MCF 10A (cell line): ENCODE data around the gene LIME1. TPM values are rescaled to one million over a fixed set of nuclear protein-coding genes. Genes with fewer than 3 reads are reported as not detected.

Source experiments
- BruUV-seq: library from RNA; stranded (reverse); fragments of 400-500 nt; replicated peaks from 2 replicates; lab custom pipeline; 2021; lab: Mats Ljungman, UMichigan
- CTCF ChIA-PET: fragments of 300-600 bp; sonication (Branson Sonifier 250); formaldehyde crosslinking; extraction: SDS; loops from one replicate; lab custom pipeline; 2021; ENCODE audit warnings: antibody characterized with exemption, inconsistent platforms; lab: Yijun Ruan, JAX
- POLR2A ChIA-PET: fragments of 300-600, 350-650 bp; sonication (Branson Sonifier 250); formaldehyde crosslinking; extraction: SDS; loops from one replicate; lab custom pipeline; 2020; ENCODE audit warnings: antibody characterized with exemption, inconsistent platforms; lab: Yijun Ruan, JAX
- DNase-seq: peaks from one replicate; pipeline ENCODE4 v3.0.0-alpha.2; 2018; ENCODE audit not compliant: unreplicated experiment
- H3K27ac Mint-ChIP-seq: one replicate; pipeline ENCODE4 v1.8.0; 2022; ENCODE audit warnings: mild to moderate bottlenecking, low read depth, mixed read lengths; ENCODE audit not compliant: unreplicated experiment
- H3K27me3 Mint-ChIP-seq: one replicate; pipeline ENCODE4 v1.8.0; 2022; ENCODE audit warnings: mixed read lengths; ENCODE audit not compliant: insufficient read depth, unreplicated experiment
- H3K36me3 Mint-ChIP-seq: one replicate; pipeline ENCODE4 v1.8.0; 2022; ENCODE audit warnings: mild to moderate bottlenecking, moderate library complexity, mixed read lengths; ENCODE audit not compliant: insufficient read depth, unreplicated experiment
- H3K4me1 Mint-ChIP-seq: one replicate; pipeline ENCODE4 v1.8.0; 2022; ENCODE audit warnings: mixed read lengths; ENCODE audit not compliant: insufficient read depth, unreplicated experiment
- H3K4me3 Mint-ChIP-seq: one replicate; pipeline ENCODE4 v1.8.0; 2022; ENCODE audit warnings: mild to moderate bottlenecking, moderate library complexity, mixed read lengths; ENCODE audit not compliant: unreplicated experiment
- H3K9me3 Mint-ChIP-seq: one replicate; pipeline ENCODE4 v1.8.0; 2022; ENCODE audit warnings: mixed read lengths; ENCODE audit not compliant: unreplicated experiment
- intact Hi-C: fragments of 100-400 bp; cut with micrococcal nuclease; formaldehyde crosslinking; loops from 2 replicates; pipeline ENCODE4 v1.14.1; 2022
- total RNA-seq: library from RNA; stranded (reverse); gene quantifications from 2 replicates; pipeline ENCODE4 v1.2.3, GENCODE V29; 2022
- TF ChIP-seq, protein P1 (sequence below): fragments of 200-600 bp; IDR thresholded peaks from one replicate; pipeline ENCODE4 v1.8.0; 2022; ENCODE audit warnings: antibody characterized with exemption, mild to moderate bottlenecking; ENCODE audit not compliant: unreplicated experiment

Gene LIME1
- total RNA-seq, 1 experiment from 2014 or later = 10.1 TPM

DNA sequence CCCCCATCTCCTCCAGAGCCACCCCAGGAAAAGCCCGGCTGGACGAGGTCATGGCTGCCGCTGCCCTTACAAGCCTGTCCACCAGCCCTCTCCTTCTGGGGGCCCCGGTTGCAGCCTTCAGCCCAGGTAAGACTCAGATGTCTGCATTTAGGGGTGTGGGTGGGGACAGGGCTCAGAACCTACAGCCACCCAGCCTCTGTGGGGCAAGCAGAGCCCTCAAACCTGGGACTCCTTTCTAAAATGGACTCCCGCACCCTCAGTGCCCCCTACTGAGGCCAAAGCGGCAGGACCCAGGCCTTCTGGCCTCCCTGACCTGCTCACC lies 4.9 kb downstream of the LIME1 start:
- intact Hi-C loops = no loop called here
- Mint-ChIP-seq H3K27me3 (no peaks in the 10 kb centered on the region), H3K27ac (peak overlapping the region; percentile 27), H3K36me3 (peaks cover 31% of the 10 kb centered on the region), H3K9me3 (no peaks in the 10 kb centered on the region), H3K4me3 (peak overlapping the region; percentile 74), H3K4me1 (no peaks in the 10 kb centered on the region)
- no TSS peak for BruUV-seq
- CTCF ChIA-PET = interaction anchor here (0.5 to 1.8 kb wide), 11 partner anchors 21 to 247 kb away, joined by 3 to 9 read pairs (median 4); partner anchors contain the start of genes ARFRP1, PRPF6, PTK6 and ZGPAT
- DNase-seq = no peak
- POLR2A ChIA-PET = interaction anchor here (0.8 to 3.6 kb wide), 28 partner anchors 9 to 240 kb away, joined by 3 to 79 read pairs (median 7); partner anchors contain the start of genes ARFRP1, DNAJC5, GMEB2 and PPDPF
- TF ChIP-seq, protein P1, sequence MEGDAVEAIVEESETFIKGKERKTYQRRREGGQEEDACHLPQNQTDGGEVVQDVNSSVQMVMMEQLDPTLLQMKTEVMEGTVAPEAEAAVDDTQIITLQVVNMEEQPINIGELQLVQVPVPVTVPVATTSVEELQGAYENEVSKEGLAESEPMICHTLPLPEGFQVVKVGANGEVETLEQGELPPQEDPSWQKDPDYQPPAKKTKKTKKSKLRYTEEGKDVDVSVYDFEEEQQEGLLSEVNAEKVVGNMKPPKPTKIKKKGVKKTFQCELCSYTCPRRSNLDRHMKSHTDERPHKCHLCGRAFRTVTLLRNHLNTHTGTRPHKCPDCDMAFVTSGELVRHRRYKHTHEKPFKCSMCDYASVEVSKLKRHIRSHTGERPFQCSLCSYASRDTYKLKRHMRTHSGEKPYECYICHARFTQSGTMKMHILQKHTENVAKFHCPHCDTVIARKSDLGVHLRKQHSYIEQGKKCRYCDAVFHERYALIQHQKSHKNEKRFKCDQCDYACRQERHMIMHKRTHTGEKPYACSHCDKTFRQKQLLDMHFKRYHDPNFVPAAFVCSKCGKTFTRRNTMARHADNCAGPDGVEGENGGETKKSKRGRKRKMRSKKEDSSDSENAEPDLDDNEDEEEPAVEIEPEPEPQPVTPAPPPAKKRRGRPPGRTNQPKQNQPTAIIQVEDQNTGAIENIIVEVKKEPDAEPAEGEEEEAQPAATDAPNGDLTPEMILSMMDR = no peak

DNA sequence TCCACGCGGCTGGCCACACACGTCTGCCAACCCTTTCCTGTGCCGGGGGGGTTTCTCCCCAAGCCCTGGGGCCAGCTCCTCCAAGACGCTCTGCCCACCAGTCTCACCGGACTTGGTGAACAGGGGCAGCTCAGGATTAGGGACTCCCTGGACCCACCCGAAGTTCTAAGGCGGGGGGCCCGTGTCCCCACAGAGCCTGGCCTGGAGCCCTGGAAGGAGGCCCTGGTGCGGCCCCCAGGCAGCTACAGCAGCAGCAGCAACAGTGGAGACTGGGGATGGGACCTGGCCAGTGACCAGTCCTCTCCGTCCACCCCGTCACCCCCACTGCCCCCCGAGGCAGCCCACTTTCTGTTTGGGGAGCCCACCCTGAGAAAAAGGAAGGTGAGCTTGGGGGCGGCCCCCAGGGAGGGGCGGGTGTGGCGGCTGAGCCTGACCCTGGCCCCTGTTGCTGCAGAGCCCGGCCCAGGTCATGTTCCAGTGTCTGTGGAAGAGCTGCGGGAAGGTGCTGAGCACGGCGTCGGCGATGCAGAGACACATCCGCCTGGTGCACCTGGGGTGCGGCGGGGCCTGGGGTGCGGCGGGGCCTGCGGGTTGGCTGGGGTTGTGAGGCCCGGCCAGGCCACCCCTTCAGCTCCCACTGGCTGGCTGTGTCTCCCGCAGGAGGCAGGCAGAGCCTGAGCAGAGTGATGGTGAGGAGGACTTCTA lies 5.4 kb downstream of the LIME1 start:
- TF ChIP-seq, protein P1 = no peak
- CTCF ChIA-PET = interaction anchor here (0.5 to 1.8 kb wide), 10 partner anchors 20 to 248 kb away, joined by 3 to 9 read pairs (median 4); partner anchors contain the start of genes ARFRP1, PRPF6, PTK6 and ZGPAT
- Mint-ChIP-seq H3K27ac (no peak overlapping the region), H3K4me1 (no peaks in the 10 kb centered on the region), H3K27me3 (no peaks in the 10 kb centered on the region), H3K36me3 (peaks cover 26% of the 10 kb centered on the region), H3K9me3 (no peaks in the 10 kb centered on the region), H3K4me3 (peak overlapping the region; percentile 74)
- POLR2A ChIA-PET = interaction anchor here (0.8 to 3.6 kb wide), 23 partner anchors 11 to 240 kb away, joined by 3 to 79 read pairs (median 7); partner anchors contain the start of genes ARFRP1, DNAJC5, GMEB2 and PPDPF
- TSS peak; percentile 26 for BruUV-seq
- no peak for DNase-seq
- intact Hi-C loops = no loop called here

DNA sequence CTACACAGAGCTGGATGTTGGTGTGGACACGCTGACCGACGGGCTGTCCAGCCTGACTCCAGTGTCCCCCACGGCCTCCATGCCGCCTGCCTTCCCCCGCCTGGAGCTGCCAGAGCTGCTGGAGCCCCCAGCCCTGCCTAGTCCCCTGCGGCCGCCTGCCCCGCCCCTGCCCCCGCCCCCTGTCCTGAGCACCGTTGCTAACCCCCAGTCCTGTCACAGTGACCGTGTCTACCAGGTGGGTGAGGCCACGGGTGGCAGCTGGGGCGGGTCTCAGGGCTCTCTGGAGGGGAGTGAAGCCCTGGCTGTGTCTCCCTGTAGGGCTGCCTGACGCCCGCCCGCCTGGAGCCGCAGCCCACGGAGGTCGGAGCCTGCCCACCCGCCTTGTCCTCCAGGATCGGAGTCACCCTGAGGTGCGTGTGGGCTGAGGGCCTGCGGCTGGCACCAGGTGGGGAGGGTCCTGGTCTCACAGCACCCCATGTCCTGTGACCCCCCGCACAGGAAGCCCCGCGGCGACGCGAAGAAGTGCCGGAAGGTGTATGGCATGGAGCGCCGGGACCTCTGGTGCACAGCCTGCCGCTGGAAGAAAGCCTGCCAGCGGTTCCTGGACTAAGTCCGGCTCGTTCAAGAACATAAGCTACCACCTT lies 6.0 kb downstream of the LIME1 start:
- POLR2A ChIA-PET = interaction anchor here (1.4 to 3.1 kb wide), 7 partner anchors 10 to 153 kb away, joined by 3 to 69 read pairs (median 15); partner anchors contain the start of genes ARFRP1, DNAJC5, GMEB2 and TNFRSF6B
- TF ChIP-seq, protein P1 = no peak
- Mint-ChIP-seq H3K27me3 (no peaks in the 10 kb centered on the region), H3K4me3 (no peak overlapping the region), H3K4me1 (no peaks in the 10 kb centered on the region), H3K36me3 (peaks cover 25% of the 10 kb centered on the region), H3K27ac (no peak overlapping the region), H3K9me3 (no peaks in the 10 kb centered on the region)
- intact Hi-C loops = no loop called here
- no peak for DNase-seq
- CTCF ChIA-PET = interaction anchor here (0.7 to 1.0 kb wide), 2 partner anchors 26 to 206 kb away, joined by 3 to 6 read pairs; partner anchors contain the start of gene PTK6
- BruUV-seq = no TSS peak
